ENCODE data around the gene ZDHHC11B.
A peak's percentile ranks its signal among the peaks of the same experiment; 100 is the strongest.

ZDHHC11B gene

GRCh38 chr5:670396-671270 is 113.9 kb downstream of the ZDHHC11B start:
- 0 out of 2 replicates have a peak, but pooled peaks have one; percentile 2 for TF ChIP-seq CTCF (IDR thresholded peaks at IDR 0.05; ENCODE audit: low read depth, low read length)
- no peaks in the 10 kb centered on the region for H3K9me3 ChIP-seq (ENCODE audit: severe bottlenecking)
- H3K4me3 ChIP-seq (ENCODE audit: low read depth, low read length) = no peak overlapping the region
- H3K36me3 ChIP-seq = peaks cover 25% of the 10 kb centered on the region
- no peak overlapping the region for H3K27ac ChIP-seq
- H3K27me3 ChIP-seq (ENCODE audit: insufficient read depth, low read depth, severe bottlenecking) = peaks cover 30% of the 10 kb centered on the region
- no peak for DNase-seq

- H3K27me3 ChIP-seq (ENCODE audit: insufficient read depth, low read depth, severe bottlenecking) = peaks cover 28% of the 10 kb centered on the region
- TF ChIP-seq CTCF (IDR thresholded peaks at IDR 0.05; ENCODE audit: low read depth, low read length) = no peak
- H3K9me3 ChIP-seq (ENCODE audit: severe bottlenecking) = no peaks in the 10 kb centered on the region
- DNase-seq = no peak
- H3K36me3 ChIP-seq = peaks cover 29% of the 10 kb centered on the region
- no peak overlapping the region for H3K27ac ChIP-seq
- no peak overlapping the region for H3K4me3 ChIP-seq (ENCODE audit: low read depth, low read length)
Observed at GRCh38 chr5:669842-670395, 114.6 kb downstream of the ZDHHC11B start.

GRCh38 chr5:669111-669841 is 115.3 kb downstream of the ZDHHC11B start:
- Histone ChIP-seq H3K27me3 (ENCODE audit: insufficient read depth, low read depth, severe bottlenecking) (peaks cover 24% of the 10 kb centered on the region), H3K27ac (no peak overlapping the region), H3K36me3 (peaks cover 35% of the 10 kb centered on the region), H3K4me3 (ENCODE audit: low read depth, low read length) (no peak overlapping the region), H3K9me3 (ENCODE audit: severe bottlenecking) (no peaks in the 10 kb centered on the region)
- peak; percentile 68 for DNase-seq
- peak; percentile 96 for TF ChIP-seq CTCF (IDR thresholded peaks at IDR 0.05; ENCODE audit: low read depth, low read length)

GRCh38 chr5:668283-668995 is 116.1 kb downstream of the ZDHHC11B start:
- no peak for DNase-seq
- Histone ChIP-seq H3K9me3 (ENCODE audit: severe bottlenecking) (no peaks in the 10 kb centered on the region), H3K4me3 (ENCODE audit: low read depth, low read length) (no peak overlapping the region), H3K27ac (no peak overlapping the region), H3K36me3 (peaks cover 44% of the 10 kb centered on the region), H3K27me3 (ENCODE audit: insufficient read depth, low read depth, severe bottlenecking) (peaks cover 16% of the 10 kb centered on the region)
- TF ChIP-seq CTCF (IDR thresholded peaks at IDR 0.05; ENCODE audit: low read depth, low read length) = no peak

- Histone ChIP-seq H3K4me3 (ENCODE audit: low read depth, low read length) (no peak overlapping the region), H3K9me3 (ENCODE audit: severe bottlenecking) (no peaks in the 10 kb centered on the region), H3K36me3 (peaks cover 55% of the 10 kb centered on the region), H3K27ac (no peak overlapping the region), H3K27me3 (ENCODE audit: insufficient read depth, low read depth, severe bottlenecking) (peaks cover under 1% of the 10 kb centered on the region)
- TF ChIP-seq CTCF (IDR thresholded peaks at IDR 0.05; ENCODE audit: low read depth, low read length) = no peak
- no peak for DNase-seq
Observed at GRCh38 chr5:666816-667498, 117.6 kb downstream of the ZDHHC11B start.

Measured in WERI-Rb-1 (cell line).